Hepatocyte (in vitro differentiated cells): Measurements from ENCODE around the gene SYTL3.

ENCODE experiments used
- EZH2 ChIP-seq: fragments of 200-600 bp; sonication (generic); IDR thresholded peaks from 2 replicates; pipeline ENCODE4 v1.6.1; 2016; ENCODE audit warnings: antibody characterized with exemption, mild to moderate bottlenecking, borderline replicate concordance
- TF ChIP-seq, protein P1 (sequence below): fragments of 200-600 bp; sonication (generic); IDR thresholded peaks from 2 replicates; pipeline ENCODE4 v1.5.1; 2016; ENCODE audit warnings: antibody characterized with exemption, mild to moderate bottlenecking; ENCODE audit not compliant: poor library complexity

- TF ChIP-seq, protein P1, sequence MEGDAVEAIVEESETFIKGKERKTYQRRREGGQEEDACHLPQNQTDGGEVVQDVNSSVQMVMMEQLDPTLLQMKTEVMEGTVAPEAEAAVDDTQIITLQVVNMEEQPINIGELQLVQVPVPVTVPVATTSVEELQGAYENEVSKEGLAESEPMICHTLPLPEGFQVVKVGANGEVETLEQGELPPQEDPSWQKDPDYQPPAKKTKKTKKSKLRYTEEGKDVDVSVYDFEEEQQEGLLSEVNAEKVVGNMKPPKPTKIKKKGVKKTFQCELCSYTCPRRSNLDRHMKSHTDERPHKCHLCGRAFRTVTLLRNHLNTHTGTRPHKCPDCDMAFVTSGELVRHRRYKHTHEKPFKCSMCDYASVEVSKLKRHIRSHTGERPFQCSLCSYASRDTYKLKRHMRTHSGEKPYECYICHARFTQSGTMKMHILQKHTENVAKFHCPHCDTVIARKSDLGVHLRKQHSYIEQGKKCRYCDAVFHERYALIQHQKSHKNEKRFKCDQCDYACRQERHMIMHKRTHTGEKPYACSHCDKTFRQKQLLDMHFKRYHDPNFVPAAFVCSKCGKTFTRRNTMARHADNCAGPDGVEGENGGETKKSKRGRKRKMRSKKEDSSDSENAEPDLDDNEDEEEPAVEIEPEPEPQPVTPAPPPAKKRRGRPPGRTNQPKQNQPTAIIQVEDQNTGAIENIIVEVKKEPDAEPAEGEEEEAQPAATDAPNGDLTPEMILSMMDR: no peak
- no peak for TF ChIP-seq EZH2
Measured at GRCh38 chr6:158801655-158802294, 151.9 kb downstream of the SYTL3 start.
